HL-60 (cell line): ENCODE measurements around the gene SLC26A4.
A peak's percentile ranks its signal among the peaks of the same experiment; 100 is the strongest.

Experiments used
- DNase-seq, 2 experiments: peaks; one replicate each; pipeline ENCODE4 v3.0.0-alpha.2; 2010 to 2020; ENCODE audit warnings: low read depth in 1 of 2, low spot score in 1 of 2
- H3K27ac ChIP-seq: fragments of 250-450 bp; sonication (Bioruptor Pico); replicated peaks from 2 replicates; pipeline ENCODE4 v1.5.1; 2020; ENCODE audit warnings: mild to moderate bottlenecking, moderate library complexity
- H3K27me3 ChIP-seq: fragments of 250-450 bp; sonication (Bioruptor Pico); 2 replicates; pipeline ENCODE4 v1.5.1; 2021; ENCODE audit warnings: mild to moderate bottlenecking, moderate library complexity; ENCODE audit not compliant: insufficient read depth, poor library complexity, severe bottlenecking
- H3K4me3 ChIP-seq: replicated peaks from 2 replicates; pipeline ENCODE4 v1.5.1; 2011; ENCODE audit warnings: mild to moderate bottlenecking, control low read depth, low read length; ENCODE audit not compliant: insufficient read depth
- CTCF ChIP-seq: IDR thresholded peaks from one replicate; pipeline ENCODE4 v1.5.1; 2011; ENCODE audit warnings: low read length, control low read depth, inconsistent platforms; ENCODE audit not compliant: insufficient read depth
- GABPA ChIP-seq: IDR thresholded peaks from 2 replicates; pipeline ENCODE4 v1.6.1; 2012; ENCODE audit warnings: low read depth
- POLR2AphosphoS5 ChIP-seq: IDR thresholded peaks from 2 replicates; pipeline ENCODE4 v1.6.1; 2012; ENCODE audit warnings: low read depth
- REST ChIP-seq: IDR thresholded peaks from 2 replicates; pipeline ENCODE4 v1.6.1; 2012; ENCODE audit warnings: low read depth; ENCODE audit not compliant: insufficient replicate concordance
- SPI1 ChIP-seq: IDR thresholded peaks from 2 replicates; pipeline ENCODE4 v1.6.1; 2012; ENCODE audit warnings: low read depth, mild to moderate bottlenecking, borderline replicate concordance

SLC26A4 gene

GRCh38 chr7:107725138-107725740, 64.6 kb downstream of the SLC26A4 start:
- no peak for TF ChIP-seq POLR2AphosphoS5
- TF ChIP-seq SPI1 = no peak
- no peak for TF ChIP-seq CTCF
- no peak for TF ChIP-seq GABPA
- no peak for TF ChIP-seq REST
- Histone ChIP-seq H3K27me3 (no peaks in the 10 kb centered on the region), H3K4me3 (no peak overlapping the region), H3K27ac (no peak overlapping the region)
- DNase-seq = peak in 1 of 2 experiments; percentile 23

- Histone ChIP-seq H3K27me3 (no peaks in the 10 kb centered on the region), H3K4me3 (no peak overlapping the region), H3K27ac (no peak overlapping the region)
- TF ChIP-seq GABPA (no peak), POLR2AphosphoS5 (no peak), CTCF (no peak), REST (no peak)
- DNase-seq = no peak
Measured at GRCh38 chr7:107726356-107727130, 65.9 kb downstream of the SLC26A4 start.

GRCh38 chr7:107728276-107728675, 67.6 kb downstream of the SLC26A4 start:
- DNase-seq = no peak
- H3K27ac ChIP-seq = no peak overlapping the region
- no peaks in the 10 kb centered on the region for H3K27me3 ChIP-seq
- no peak overlapping the region for H3K4me3 ChIP-seq
- no peak for TF ChIP-seq POLR2AphosphoS5
- TF ChIP-seq GABPA = no peak

GRCh38 chr7:107742678-107743566, 82.3 kb downstream of the SLC26A4 start:
- no peaks in the 10 kb centered on the region for H3K27me3 ChIP-seq
- TF ChIP-seq CTCF (no peak), POLR2AphosphoS5 (peak; percentile 65; the same call in 1 of the 2 replicates), REST (peak; percentile 67), SPI1 (peak; percentile 96), GABPA (no peak)
- H3K27ac ChIP-seq = peak overlapping the region; percentile 97
- peak overlapping the region; percentile 93 for H3K4me3 ChIP-seq
- DNase-seq = peak; percentile 55 to 83
